ENCODE results near the gene STX16.

STX16 gene

DNA sequence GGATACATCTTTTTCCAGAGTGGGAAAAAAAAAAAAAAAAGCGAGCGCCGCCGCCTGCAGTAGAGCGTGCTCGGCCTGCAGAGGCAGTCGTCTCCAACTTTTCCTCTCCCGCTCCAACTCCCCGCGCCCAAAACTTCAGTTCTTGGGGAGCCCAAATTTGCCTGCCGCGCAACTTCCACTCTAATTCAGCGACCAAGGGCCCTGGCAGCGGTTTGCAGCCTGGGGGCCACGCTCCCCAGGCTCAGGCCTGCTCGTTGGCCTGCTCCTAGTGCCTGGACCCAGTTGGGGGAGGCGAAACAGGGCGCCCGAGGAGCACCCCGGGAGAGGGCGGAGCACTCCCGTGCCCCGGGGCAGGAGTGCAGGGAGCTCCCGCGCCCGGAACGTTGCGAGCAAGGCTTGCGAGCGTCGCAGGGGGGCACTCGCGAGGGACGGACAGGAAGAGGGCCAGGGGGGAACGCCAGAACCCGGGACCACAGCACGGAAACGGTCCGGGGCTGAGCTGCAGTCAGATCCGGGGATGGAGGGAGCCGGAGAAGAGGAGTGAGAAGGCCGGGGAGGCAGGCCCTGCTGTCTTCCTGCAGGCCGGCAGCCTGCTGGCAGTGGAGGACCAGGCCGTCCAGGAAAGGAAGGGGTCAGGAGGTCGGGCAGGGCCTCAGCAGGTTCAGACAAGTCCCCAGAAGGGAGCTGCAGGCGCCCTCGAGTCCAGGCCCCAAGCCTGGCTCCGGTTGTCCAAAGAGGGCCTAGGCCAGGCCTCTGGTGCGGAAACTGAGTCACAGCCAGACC is at the start of gene STX16:
Gene STX16, plus strand, starts transcription at position 508 of the 783 bp plus-strand sequence. CDS start 724 bp downstream, outside the sequence.
- peak; percentile 86 to 89 for DNase-seq

GRCh38 chr20:58602124-58602523 is 49.0 kb upstream of the STX16 start:
- DNase-seq = no peak

GRCh38 chr20:58603721-58604120 is 47.4 kb upstream of the STX16 start:
- no peak for DNase-seq

- no peak for DNase-seq
Measured at GRCh38 chr20:58604128-58604881, 46.8 kb upstream of the STX16 start.

- no peak for DNase-seq
Measured at GRCh38 chr20:58605292-58606065, 45.6 kb upstream of the STX16 start.

- no peak for DNase-seq
Measured at GRCh38 chr20:58606184-58606583, 44.9 kb upstream of the STX16 start.

GRCh38 chr20:58608096-58608840 is 42.8 kb upstream of the STX16 start:
- no peak for DNase-seq

- DNase-seq = no peak
Measured at GRCh38 chr20:58609026-58609425, 42.1 kb upstream of the STX16 start.

GRCh38 chr20:58610071-58610800 is 40.8 kb upstream of the STX16 start:
- DNase-seq = no peak

DNA sequence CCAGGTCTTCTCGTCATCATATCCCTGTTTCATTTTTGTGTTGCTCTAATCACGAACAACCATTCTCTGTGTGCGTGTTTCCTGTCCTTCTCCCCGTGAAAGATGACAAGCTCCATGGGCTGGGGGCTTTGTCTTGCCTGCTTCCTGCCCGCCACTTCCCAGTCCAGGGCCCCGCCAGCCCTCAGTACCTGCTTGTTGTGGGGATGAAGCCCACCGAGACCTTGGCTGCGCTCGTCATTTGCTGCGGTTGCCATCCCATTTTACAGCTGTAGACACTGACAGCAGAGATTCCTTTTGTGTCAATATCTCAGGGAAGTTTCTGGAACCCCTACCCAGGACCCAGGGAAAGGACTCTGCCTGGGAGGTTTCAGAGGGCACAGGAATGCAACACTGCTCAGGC is 40.3 kb upstream of the STX16 start:
- DNase-seq = no peak

DNA sequence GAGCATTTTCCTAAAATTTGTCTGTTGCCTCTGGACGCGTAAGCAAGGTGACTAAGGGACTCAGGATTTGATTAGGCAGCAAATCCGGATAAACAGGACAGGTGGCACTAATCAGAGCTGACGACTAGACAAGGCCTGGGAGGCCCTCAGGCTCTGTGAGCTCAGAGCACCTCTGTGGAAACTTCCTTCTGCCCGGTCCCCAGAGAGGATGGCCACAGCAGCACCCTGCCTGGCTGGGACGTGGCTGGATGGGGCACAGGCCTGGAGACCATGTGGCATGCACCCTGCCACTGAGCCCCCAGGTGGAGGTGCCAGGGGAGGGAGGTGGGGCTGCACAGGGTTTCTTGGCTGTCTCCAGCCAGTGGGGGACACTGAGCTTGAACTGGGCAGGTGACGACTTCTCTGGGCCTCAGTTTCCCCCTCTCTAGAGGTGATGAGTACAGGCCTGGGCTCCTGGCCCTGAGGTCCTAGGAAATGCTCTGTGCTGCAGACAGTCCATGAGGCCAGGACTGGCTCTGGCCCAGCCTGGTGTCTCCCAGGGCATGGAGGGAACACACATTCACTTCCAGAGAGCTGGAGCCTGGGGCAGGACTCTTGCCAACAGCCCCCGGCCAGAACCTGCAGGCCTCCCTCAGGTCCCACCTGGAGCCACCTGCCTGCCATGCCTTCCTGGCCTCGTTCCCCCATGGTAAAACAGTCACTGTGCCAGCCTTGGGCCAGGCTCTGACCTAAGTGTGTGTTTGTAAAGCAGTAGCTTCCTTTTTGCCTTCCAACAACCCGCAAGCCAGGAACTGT is 39.6 kb upstream of the STX16 start:
- no peak for DNase-seq

- no peak for DNase-seq
Measured at GRCh38 chr20:58612121-58612691, 38.9 kb upstream of the STX16 start.

- no peak for DNase-seq
Measured at GRCh38 chr20:58613061-58613854, 37.8 kb upstream of the STX16 start.

GRCh38 chr20:58614366-58614765 is 36.7 kb upstream of the STX16 start:
- DNase-seq = no peak

DNA sequence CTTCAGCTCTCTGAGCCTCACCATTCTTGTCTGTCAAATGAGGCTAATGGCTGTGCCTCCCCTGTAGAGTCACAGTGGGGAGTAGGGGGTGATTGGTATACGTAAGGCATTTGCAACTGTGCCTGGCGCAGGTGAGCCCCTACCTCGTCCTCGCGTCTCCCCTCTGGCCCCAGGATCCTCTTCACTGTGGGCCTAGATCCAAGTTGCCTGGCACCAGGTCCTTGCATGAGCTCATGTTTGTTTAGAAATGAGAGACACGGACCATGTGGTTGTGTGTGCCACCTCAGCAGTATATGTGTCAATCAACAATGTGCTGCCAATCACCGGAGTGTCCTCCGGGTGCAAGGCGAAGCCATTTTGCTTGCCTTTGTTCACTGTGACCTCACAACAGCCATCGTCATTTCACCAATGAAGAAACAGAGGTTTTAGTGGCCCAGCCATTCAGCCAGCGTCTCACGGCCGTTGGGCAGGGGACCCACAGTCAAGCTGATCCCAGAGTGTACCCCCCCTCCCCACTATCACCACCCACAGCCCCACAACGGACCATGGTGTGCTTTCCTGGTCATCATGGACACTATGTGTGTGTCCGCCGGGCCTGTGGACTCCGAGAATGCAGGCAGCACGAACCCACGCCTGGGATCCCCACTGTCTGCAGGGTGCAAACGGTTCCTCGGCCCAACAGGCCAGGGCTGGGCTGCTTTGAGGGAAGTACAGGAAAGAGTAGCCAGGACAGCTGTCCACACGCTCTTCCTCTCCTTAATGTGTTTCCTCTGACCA is 35.9 kb upstream of the STX16 start:
- DNase-seq = no peak

GRCh38 chr20:58616411-58616810 is 34.7 kb upstream of the STX16 start:
- DNase-seq = no peak

DNA sequence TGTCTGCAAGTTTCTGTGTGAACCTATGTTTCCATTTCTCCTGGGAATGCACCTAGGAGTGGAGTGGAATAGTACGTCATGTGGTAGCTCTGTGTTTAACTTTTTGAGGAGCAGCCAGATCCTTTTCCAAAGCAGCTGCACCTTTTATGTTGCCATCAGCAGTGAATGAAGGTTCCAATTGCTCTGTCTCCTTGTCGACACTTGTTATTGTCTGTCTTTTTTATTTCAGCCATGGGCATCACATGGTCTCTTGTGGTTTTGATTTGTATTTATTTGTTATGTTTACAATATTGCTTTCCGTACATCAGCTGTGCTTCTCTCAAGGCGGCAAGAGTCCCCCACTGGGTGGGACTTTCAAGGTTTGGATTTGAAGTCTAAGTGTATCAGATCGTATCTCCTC is 33.9 kb upstream of the STX16 start:
- no peak for DNase-seq

DNA sequence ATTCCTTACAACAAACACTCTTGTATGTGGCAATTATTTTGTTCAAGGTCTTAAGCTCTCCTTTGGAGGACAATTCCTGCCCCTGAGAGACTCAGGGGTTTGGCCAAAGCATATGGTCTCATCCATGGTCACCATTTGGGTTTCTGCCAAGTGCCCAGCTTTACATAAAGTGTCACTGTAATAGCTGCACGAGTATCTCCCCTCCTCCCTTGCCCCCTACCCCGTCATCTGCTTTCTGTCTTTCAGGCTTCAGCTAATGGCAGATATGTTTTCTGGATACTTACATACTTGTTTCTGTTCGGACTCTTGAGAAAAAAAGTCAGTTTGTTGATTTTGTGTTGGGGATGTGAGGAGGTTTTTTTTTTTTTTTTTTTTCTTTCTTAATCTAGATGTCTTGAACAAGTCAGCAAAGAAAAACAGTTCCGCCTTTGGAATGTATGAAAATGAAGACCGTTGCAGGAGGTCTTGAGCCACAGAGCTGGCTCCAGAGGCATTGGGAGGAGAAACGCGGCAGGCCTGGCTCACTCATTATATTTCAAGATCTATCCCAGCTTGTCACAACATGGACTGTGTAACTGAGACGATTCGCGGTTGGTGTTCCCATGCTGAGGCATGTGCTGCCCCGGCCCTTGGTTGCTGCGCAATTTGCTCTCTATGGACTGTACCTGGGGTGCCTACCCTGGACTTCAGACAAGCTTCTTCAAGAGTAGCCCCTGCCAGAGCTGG is 32.6 kb upstream of the STX16 start:
- DNase-seq = no peak

Measured in CD4-positive, alpha-beta T cell treated with Interleukin-4 for 1 hour (primary cell).